Endothelial cell of umbilical vein (primary cell): ENCODE data around the gene ALOX15. TPM values are rescaled to one million over a fixed set of nuclear protein-coding genes. Genes with fewer than 3 reads are reported as not detected.

Experiments
- BruUV-seq: library from RNA; stranded (reverse); fragments of 400-500 nt; replicated peaks from 2 replicates; lab custom pipeline; 2021; lab: Mats Ljungman, UMichigan
- CTCF ChIA-PET: fragments of 300-600, 350-600 bp; sonication (Branson Sonifier 250); formaldehyde crosslinking; loops from one replicate; lab custom pipeline; 2021; ENCODE audit warnings: antibody characterized with exemption, inconsistent platforms; lab: Charles Lee
- POLR2A ChIA-PET: fragments of 300-600, 350-600 bp; sonication (Branson Sonifier 250); formaldehyde crosslinking; loops from one replicate; lab custom pipeline; 2021; ENCODE audit warnings: antibody characterized with exemption, inconsistent platforms; lab: Charles Lee
- DNase-seq: peaks from one replicate; pipeline ENCODE4 v3.0.0-alpha.2; 2011; ENCODE audit warnings: low read depth, low spot score
- FAIRE-seq: peaks from 2 replicates; lab custom pipeline; 2011; peaks lifted over from hg19 to GRCh38; lab: Jason Lieb, UNC
- H2AFZ ChIP-seq: 2 replicates; pipeline ENCODE4 v1.6.0; 2012; ENCODE audit warnings: low read depth, low read length, control low read depth, inconsistent platforms
- H3K27ac ChIP-seq: 2 replicates; pipeline ENCODE4 v1.5.1; 2011; ENCODE audit warnings: low read depth, mild to moderate bottlenecking, control low read depth, low read length, moderate library complexity; ENCODE audit not compliant: insufficient read depth
- H3K27me3 ChIP-seq, 2 experiments: 2 replicates each; pipeline versions ENCODE4 v1.6.0 to v1.6.1; 2011; ENCODE audit warnings: low read length in 2 of 2, mixed read lengths in 1 of 2; ENCODE audit not compliant: control insufficient read depth in 2 of 2, insufficient read depth in 2 of 2
- H3K36me3 ChIP-seq, 2 experiments: 2 replicates in 1 of 2; 3 replicates in 1 of 2; pipeline ENCODE4 v1.5.1; 2011; ENCODE audit warnings: low read length in 2 of 2, mild to moderate bottlenecking in 1 of 2, moderate library complexity in 1 of 2; ENCODE audit not compliant: control insufficient read depth in 2 of 2, insufficient read depth in 2 of 2; ENCODE audit errors: extremely low read depth in 1 of 2
- H3K4me1 ChIP-seq: 3 replicates; pipeline ENCODE4 v1.5.1; 2011; ENCODE audit warnings: mild to moderate bottlenecking, low read length; ENCODE audit not compliant: control insufficient read depth, insufficient read depth; ENCODE audit errors: extremely low read depth
- H3K4me2 ChIP-seq: 2 replicates; pipeline ENCODE4 v1.6.1; 2011; ENCODE audit warnings: low read length, control low read depth, mixed read lengths; ENCODE audit not compliant: insufficient read depth
- H3K4me3 ChIP-seq, 3 experiments: fragments of 200-600 bp in 1 of 3; sonication (generic), shearing (Covaris generic) in 1 of 3; replicated peaks in 1 of 3; 2 replicates each; pipeline ENCODE4 v1.5.1; 2011 to 2016; ENCODE audit warnings: control low read depth in 3 of 3, low read length in 3 of 3, mild to moderate bottlenecking in 2 of 3, inconsistent platforms in 1 of 3, low read depth in 1 of 3, moderate library complexity in 1 of 3; ENCODE audit not compliant: insufficient read depth in 1 of 3
- H3K79me2 ChIP-seq: 2 replicates; pipeline ENCODE4 v1.6.0; 2012; ENCODE audit warnings: low read length, inconsistent platforms; ENCODE audit not compliant: control insufficient read depth, insufficient read depth
- H3K9ac ChIP-seq: replicated peaks from 2 replicates; pipeline ENCODE3; 2011; ENCODE audit warnings: low read length, control low read depth; ENCODE audit not compliant: insufficient read depth; ENCODE audit errors: extremely low read depth
- H3K9me1 ChIP-seq: replicated peaks from 3 replicates; pipeline ENCODE4 v1.6.0; 2011; ENCODE audit warnings: mild to moderate bottlenecking, low read length; ENCODE audit not compliant: control insufficient read depth, insufficient read depth; ENCODE audit errors: extremely low read depth
- H3K9me3 ChIP-seq: replicated peaks from 2 replicates; pipeline ENCODE4 v1.5.1; 2012; ENCODE audit warnings: low read length, inconsistent platforms; ENCODE audit not compliant: control insufficient read depth, insufficient read depth
- H4K20me1 ChIP-seq: replicated peaks from 2 replicates; pipeline ENCODE3; 2011; ENCODE audit warnings: mild to moderate bottlenecking, low read length; ENCODE audit not compliant: control insufficient read depth, insufficient read depth; ENCODE audit errors: extremely low read depth
- EZH2 ChIP-seq: IDR thresholded peaks from 2 replicates; pipeline ENCODE4 v1.6.1; 2012; ENCODE audit warnings: borderline replicate concordance, low read depth, mild to moderate bottlenecking, moderate library complexity, low read length, inconsistent platforms; ENCODE audit not compliant: severe bottlenecking
- FOS ChIP-seq: IDR thresholded peaks from 2 replicates; pipeline ENCODE4 v1.6.1; 2011; ENCODE audit warnings: mild to moderate bottlenecking, low read length, moderate library complexity, borderline replicate concordance; ENCODE audit not compliant: insufficient read depth
- GATA2 ChIP-seq: IDR thresholded peaks from 2 replicates; pipeline ENCODE4 v1.7.0; 2011; ENCODE audit warnings: low read depth, mild to moderate bottlenecking, moderate library complexity, mixed read lengths, low read length; ENCODE audit not compliant: insufficient read length, insufficient read depth
- JUN ChIP-seq: IDR thresholded peaks from 2 replicates; pipeline ENCODE4 v1.6.1; 2011; ENCODE audit warnings: borderline replicate concordance, low read depth; ENCODE audit not compliant: insufficient read length, insufficient read depth
- MYC ChIP-seq: IDR thresholded peaks from one replicate; pipeline ENCODE4 v1.6.1; 2011; ENCODE audit warnings: mild to moderate bottlenecking, low read depth, low read length
- POLR2A ChIP-seq: IDR thresholded peaks from 2 replicates; pipeline ENCODE4 v1.6.1; 2012; ENCODE audit warnings: low read depth, mild to moderate bottlenecking, control low read depth, low read length
- POLR2AphosphoS5 ChIP-seq: IDR thresholded peaks from 2 replicates; pipeline ENCODE4 v1.6.1; 2012; ENCODE audit warnings: low read depth, mild to moderate bottlenecking, control low read depth, low read length, moderate library complexity; ENCODE audit not compliant: insufficient read depth
- dilution Hi-C: fragments of 300-500 bp; cut with MboI; formaldehyde crosslinking; loops from one replicate; pipeline ENCODE4 v1.15.0; 2019; ENCODE audit warnings: low sequenced_read_pairs; ENCODE audit not compliant: extremely low pct_ligation_motif_present
- intact Hi-C: fragments of 100-400 bp; cut with micrococcal nuclease; formaldehyde crosslinking; loops from one replicate; pipeline ENCODE4 v1.10.0; 2022
- polyA plus RNA-seq, 4 experiments: library from polyadenylated mRNA; depleted of rRNA in 3 of 4; stranded (reverse) in 3 of 4; unstranded in 1 of 4; fragments of >200 nt; gene quantifications; 2 replicates each; pipeline versions ENCODE4 v1.2.1 to v1.2.3, GENCODE V29; 2011 to 2012; ENCODE audit warnings: missing spikeins in 1 of 4
- total RNA-seq: library from RNA; stranded (reverse); gene quantifications from 2 replicates; pipeline ENCODE4 v1.2.3, GENCODE V29; 2021
- TF ChIP-seq, protein P1 (sequence below): IDR thresholded peaks from 2 replicates; pipeline ENCODE4 v1.6.1; 2011; ENCODE audit not compliant: insufficient read depth, insufficient read length
- TF ChIP-seq, protein P2 (sequence below), 2 donors: IDR thresholded peaks; 1 replicate in 1 of 2; 2 replicates in 1 of 2; pipeline ENCODE4 v1.5.1; 2011; ENCODE audit warnings: low read length in 2 of 2, mild to moderate bottlenecking in 2 of 2, moderate library complexity in 2 of 2, control low read depth in 1 of 2, inconsistent platforms in 1 of 2, low read depth in 1 of 2; ENCODE audit not compliant: insufficient read depth in 1 of 2; ENCODE audit errors: extremely low read depth in 1 of 2

Gene ALOX15
- total and polyA plus RNA-seq, 2 donors (not counting 3 experiments of a cell fraction or from before 2014, with no cell fraction given) = not detected

DNA sequence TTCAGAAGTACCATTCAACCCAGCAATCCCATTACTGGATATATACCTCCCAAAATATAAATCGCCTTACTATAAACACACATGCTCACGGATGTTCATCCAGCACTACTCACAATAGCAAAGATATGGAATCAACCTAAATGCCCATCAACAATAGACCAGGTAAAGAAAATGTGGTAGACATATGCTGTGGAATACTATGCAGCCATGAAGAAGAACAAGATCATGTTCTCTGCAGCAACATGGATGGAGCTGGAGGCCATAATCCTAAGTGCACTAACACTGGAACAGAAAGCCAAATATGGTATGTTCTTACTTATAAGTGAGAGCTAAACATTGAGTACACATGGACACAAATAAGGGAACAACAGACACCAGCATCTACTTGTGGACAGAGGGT is 7.8 kb downstream of the ALOX15 start:
- FAIRE-seq (no peak), DNase-seq (no peak)
- Histone ChIP-seq H2AFZ (no peak overlapping the region), H3K9me3 (no peaks in the 10 kb centered on the region), H3K79me2 (no peaks in the 10 kb centered on the region), H3K27ac (no peak overlapping the region), H3K4me3 (no peak overlapping the region), H3K36me3 (no peaks in the 10 kb centered on the region), H3K9ac (no peak overlapping the region), H3K4me1 (no peaks in the 10 kb centered on the region), H3K4me2 (no peak overlapping the region), H3K27me3 (peaks cover 24 to 28% of the 10 kb centered on the region in 2 experiments), H4K20me1 (no peaks in the 10 kb centered on the region), H3K9me1 (no peaks in the 10 kb centered on the region)
- intact Hi-C loops (no loop called here), dilution Hi-C loops (no loop called here)
- ChIA-PET CTCF (interaction anchor here (0.7 to 2.6 kb wide), 3 partner anchors 8 to 67 kb away, joined by 3 to 11 read pairs (median 4); no protein-coding TSS in a partner anchor), POLR2A (interaction anchor here (0.6 kb wide), 1 partner anchor 166 kb away, joined by 3 read pairs; no protein-coding TSS in a partner anchor)
- TF ChIP-seq EZH2 (no peak), MYC (no peak), GATA2 (no peak), POLR2AphosphoS5 (no peak), JUN (no peak), POLR2A (no peak), FOS (no peak)
- TF ChIP-seq, protein P1, sequence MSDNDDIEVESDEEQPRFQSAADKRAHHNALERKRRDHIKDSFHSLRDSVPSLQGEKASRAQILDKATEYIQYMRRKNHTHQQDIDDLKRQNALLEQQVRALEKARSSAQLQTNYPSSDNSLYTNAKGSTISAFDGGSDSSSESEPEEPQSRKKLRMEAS = no peak
- TF ChIP-seq, protein P2, sequence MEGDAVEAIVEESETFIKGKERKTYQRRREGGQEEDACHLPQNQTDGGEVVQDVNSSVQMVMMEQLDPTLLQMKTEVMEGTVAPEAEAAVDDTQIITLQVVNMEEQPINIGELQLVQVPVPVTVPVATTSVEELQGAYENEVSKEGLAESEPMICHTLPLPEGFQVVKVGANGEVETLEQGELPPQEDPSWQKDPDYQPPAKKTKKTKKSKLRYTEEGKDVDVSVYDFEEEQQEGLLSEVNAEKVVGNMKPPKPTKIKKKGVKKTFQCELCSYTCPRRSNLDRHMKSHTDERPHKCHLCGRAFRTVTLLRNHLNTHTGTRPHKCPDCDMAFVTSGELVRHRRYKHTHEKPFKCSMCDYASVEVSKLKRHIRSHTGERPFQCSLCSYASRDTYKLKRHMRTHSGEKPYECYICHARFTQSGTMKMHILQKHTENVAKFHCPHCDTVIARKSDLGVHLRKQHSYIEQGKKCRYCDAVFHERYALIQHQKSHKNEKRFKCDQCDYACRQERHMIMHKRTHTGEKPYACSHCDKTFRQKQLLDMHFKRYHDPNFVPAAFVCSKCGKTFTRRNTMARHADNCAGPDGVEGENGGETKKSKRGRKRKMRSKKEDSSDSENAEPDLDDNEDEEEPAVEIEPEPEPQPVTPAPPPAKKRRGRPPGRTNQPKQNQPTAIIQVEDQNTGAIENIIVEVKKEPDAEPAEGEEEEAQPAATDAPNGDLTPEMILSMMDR (IDR thresholded peaks at IDR 0.05; ENCODE audit: extremely low read depth in 1 of 2, insufficient read depth in 1 of 2, low read depth in 1 of 2, low read length in 2 of 2) = no peak
- BruUV-seq = no TSS peak
